ENCODE results near the gene NADK. TPM values are rescaled to one million over a fixed set of nuclear protein-coding genes. Genes with fewer than 3 reads are reported as not detected.
"Not testable (repeated sequence)": the region's sequence is repeated elsewhere in the genome, so short reads cannot be mapped to it uniquely, and the experiment has no call there.

NADK gene
- total and polyA plus RNA-seq, 5 donors = 25.5 to 42.8 (median 34.2) TPM

- Histone ChIP-seq H3K4me3 (ENCODE audit: low read length) (no peak overlapping the region), H3K27ac (ENCODE audit: low read length) (no peak overlapping the region), H3K9me3 (ENCODE audit: control insufficient read depth, low read length) (no peaks in the 10 kb centered on the region), H3K27me3 (ENCODE audit: control insufficient read depth, insufficient read depth) (no peaks in the 10 kb centered on the region), H3K4me1 (ENCODE audit: control insufficient read depth, insufficient read depth, low read length) (no peaks in the 10 kb centered on the region)
- intact Hi-C loops (cut with DNase I) = no loop called here
- no peak for ATAC-seq
- DNase-seq = peak in 1 of 3 donors; percentile 21
- WGBS = 85% methylated on average over 15 of the region's 15 CpGs
Observed at GRCh38 chr1:1755852-1756251, 22.4 kb downstream of the NADK start.

- no peaks in the 10 kb centered on the region for H3K9me3 ChIP-seq (ENCODE audit: control insufficient read depth, low read length)
- peak in 1 of 3 donors; percentile 40 for DNase-seq
- intact Hi-C loops (cut with DNase I) = no loop called here
Observed at GRCh38 chr1:1755426-1755825, 22.8 kb downstream of the NADK start.

GRCh38 chr1:1754051-1754815 lies 24.0 kb downstream of the NADK start:
- no peak for ATAC-seq
- intact Hi-C loops (cut with DNase I) = no loop called here
- 90% methylated on average over 49 of the region's 49 CpGs for WGBS

More at GRCh38 chr1:1755426-1755825, 22.8 kb downstream of the NADK start:
- no peak overlapping the region for H3K4me3 ChIP-seq (ENCODE audit: low read length)
- H3K27ac ChIP-seq (ENCODE audit: low read length) = no peak overlapping the region
- ATAC-seq = no peak
- H3K27me3 ChIP-seq (ENCODE audit: control insufficient read depth, insufficient read depth) = no peaks in the 10 kb centered on the region
- H3K4me1 ChIP-seq (ENCODE audit: control insufficient read depth, insufficient read depth, low read length) = no peaks in the 10 kb centered on the region
- WGBS = 89% methylated on average over 19 of the region's 19 CpGs

GRCh38 chr1:1753607-1754005 lies 24.7 kb downstream of the NADK start:
- DNase-seq = no peak
- peak in 1 of 2 donors; percentile 1 for ATAC-seq
- Histone ChIP-seq H3K4me1 (ENCODE audit: control insufficient read depth, insufficient read depth, low read length) (no peaks in the 10 kb centered on the region), H3K27ac (ENCODE audit: low read length) (no peak overlapping the region), H3K27me3 (ENCODE audit: control insufficient read depth, insufficient read depth) (no peaks in the 10 kb centered on the region), H3K4me3 (ENCODE audit: low read length) (no peak overlapping the region), H3K9me3 (ENCODE audit: control insufficient read depth, low read length) (no peaks in the 10 kb centered on the region)
- intact Hi-C loops (cut with DNase I) = no loop called here
- WGBS = 88% methylated on average over 16 of the region's 16 CpGs

More at GRCh38 chr1:1754051-1754815, 24.0 kb downstream of the NADK start:
- Histone ChIP-seq H3K4me1 (ENCODE audit: control insufficient read depth, insufficient read depth, low read length) (no peaks in the 10 kb centered on the region), H3K4me3 (ENCODE audit: low read length) (no peak overlapping the region), H3K27ac (ENCODE audit: low read length) (no peak overlapping the region), H3K9me3 (ENCODE audit: control insufficient read depth, low read length) (no peaks in the 10 kb centered on the region), H3K27me3 (ENCODE audit: control insufficient read depth, insufficient read depth) (no peaks in the 10 kb centered on the region)
- no peak for DNase-seq

DNA sequence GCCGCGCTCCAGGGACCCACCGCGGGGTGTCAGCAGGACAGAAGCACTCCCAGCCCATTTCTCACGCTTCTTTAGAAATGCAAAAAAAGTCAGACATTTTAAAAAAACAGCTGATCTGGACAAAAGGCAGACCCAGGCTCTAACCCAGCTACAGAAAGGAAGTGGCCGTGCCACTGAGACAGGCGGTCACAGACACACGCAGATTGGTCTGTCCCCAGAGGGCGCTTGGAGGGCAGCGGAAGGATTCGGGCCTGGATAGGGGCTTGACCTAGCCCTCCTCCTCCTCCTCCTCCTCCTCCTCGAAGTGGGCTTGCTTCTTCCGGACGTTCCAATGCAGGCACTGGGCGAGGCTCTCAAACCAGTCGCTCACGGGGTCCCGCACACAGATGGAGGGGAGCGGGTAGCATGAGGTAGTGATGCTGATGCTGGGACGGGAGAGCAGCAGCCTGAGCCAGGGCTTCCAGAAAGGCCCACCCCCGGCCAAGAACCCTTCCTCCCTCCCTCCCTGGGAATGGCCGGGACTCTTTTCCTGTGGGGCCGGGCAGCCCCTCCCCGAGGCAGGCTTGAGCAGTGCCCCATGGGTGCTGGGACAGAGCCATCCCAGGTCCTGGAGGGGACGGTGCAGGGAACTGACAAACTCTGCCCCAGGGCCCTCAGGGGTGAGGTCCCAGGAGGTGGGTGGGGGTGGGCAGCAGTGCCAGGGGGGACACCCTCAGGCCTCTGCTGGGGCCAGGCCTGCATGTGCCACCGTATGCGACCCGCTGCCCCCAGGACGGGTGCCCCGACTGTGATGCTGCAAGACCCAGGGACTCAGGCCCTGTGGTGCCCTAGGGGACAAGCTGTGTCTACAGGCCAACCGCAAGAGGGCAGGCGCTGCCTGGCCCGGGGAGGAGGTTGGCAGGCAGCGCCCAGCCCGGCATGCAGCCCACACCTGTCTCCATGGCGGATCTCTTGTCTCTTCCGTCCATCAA lies 25.3 kb downstream of the NADK start:
- Histone ChIP-seq H3K27me3 (ENCODE audit: control insufficient read depth, insufficient read depth) (no peaks in the 10 kb centered on the region), H3K9me3 (ENCODE audit: control insufficient read depth, low read length) (no peaks in the 10 kb centered on the region), H3K27ac (ENCODE audit: low read length) (no peak overlapping the region), H3K4me1 (ENCODE audit: control insufficient read depth, insufficient read depth, low read length) (no peaks in the 10 kb centered on the region), H3K4me3 (ENCODE audit: low read length) (no peak overlapping the region)
- DNase-seq (no peak), ATAC-seq (peak in 1 of 2 donors; percentile 2)
- intact Hi-C loops (cut with DNase I) = no loop called here
- 80% methylated on average over 37 of the region's 37 CpGs for WGBS

DNA sequence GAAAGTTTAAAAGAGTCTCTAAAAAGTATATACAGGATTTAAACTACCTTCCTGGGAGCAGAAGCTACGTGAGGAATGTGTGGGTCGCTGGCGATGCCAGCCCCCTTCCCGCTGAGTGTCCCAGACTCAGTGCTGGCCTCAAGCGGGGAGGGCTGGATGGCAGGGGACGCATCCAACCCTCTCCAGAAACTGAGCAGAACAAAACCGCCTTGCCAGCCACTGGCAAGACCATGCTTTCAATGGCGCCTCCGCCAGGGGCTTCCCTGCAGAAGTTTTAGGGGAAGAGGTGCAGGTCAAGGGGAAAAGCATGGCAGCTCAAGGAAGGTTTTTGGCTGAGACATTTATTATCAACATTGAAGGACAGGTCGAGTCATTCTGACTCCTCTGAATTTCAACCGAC lies 26.1 kb downstream of the NADK start:
- Histone ChIP-seq H3K27me3 (ENCODE audit: control insufficient read depth, insufficient read depth) (no peaks in the 10 kb centered on the region), H3K4me1 (ENCODE audit: control insufficient read depth, insufficient read depth, low read length) (no peaks in the 10 kb centered on the region), H3K27ac (ENCODE audit: low read length) (no peak overlapping the region), H3K9me3 (ENCODE audit: control insufficient read depth, low read length) (no peaks in the 10 kb centered on the region), H3K4me3 (ENCODE audit: low read length) (no peak overlapping the region)
- 87% methylated on average over 11 of the region's 11 CpGs for WGBS
- ATAC-seq = no peak
- no peak for DNase-seq
- intact Hi-C loops (cut with DNase I) = no loop called here

- H3K4me3 ChIP-seq (ENCODE audit: low read length); ATAC-seq; H3K27ac ChIP-seq (ENCODE audit: low read length); intact Hi-C loops (cut with DNase I); H3K4me1 ChIP-seq (ENCODE audit: control insufficient read depth, insufficient read depth, low read length); H3K27me3 ChIP-seq (ENCODE audit: control insufficient read depth, insufficient read depth); H3K9me3 ChIP-seq (ENCODE audit: control insufficient read depth, low read length): not testable (repeated sequence)
- peak in 1 of 3 donors; percentile 66 for DNase-seq
- WGBS = 90% methylated on average over 8 of the region's 9 CpGs
Observed at GRCh38 chr1:1749941-1750340, 28.3 kb downstream of the NADK start.

DNA sequence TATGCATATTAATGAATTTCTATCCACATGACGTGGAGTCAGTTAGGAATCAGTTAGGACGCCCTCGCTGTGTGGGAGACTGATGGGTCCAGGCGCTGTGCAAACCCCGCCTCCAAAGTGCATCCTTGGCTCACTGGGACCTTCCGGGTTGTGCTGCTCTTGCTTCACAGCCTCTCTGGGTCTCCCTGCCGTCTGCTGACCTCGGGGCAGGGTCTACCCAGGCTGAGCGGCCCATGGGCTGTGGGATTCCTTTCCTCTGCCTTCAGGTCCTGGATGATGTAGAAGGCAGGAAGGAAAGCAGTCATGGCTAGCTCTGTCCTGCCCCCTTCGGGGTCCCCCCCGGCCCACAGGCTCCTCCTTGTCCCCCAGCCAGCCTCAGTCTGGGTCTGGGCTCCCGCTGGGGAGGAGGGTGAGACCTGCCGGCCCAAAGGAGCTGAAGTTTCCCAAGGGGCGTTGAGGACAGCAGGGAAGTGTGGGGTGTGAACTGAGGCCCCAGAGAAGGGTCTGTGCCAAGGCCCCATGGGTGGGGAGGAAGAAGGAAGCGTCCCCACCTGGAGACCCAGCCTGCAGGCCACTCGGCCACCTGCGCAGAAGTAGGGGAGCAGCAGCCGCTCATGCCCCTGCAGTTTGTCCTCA lies 29.5 kb downstream of the NADK start:
- 71% methylated on average over 18 of the region's 18 CpGs for WGBS
- no peaks in the 10 kb centered on the region for H3K4me1 ChIP-seq (ENCODE audit: control insufficient read depth, insufficient read depth, low read length)
- intact Hi-C loops (cut with DNase I) = no loop called here

GRCh38 chr1:1746566-1746909 lies 31.7 kb downstream of the NADK start:
- H3K9me3 ChIP-seq (ENCODE audit: control insufficient read depth, low read length); DNase-seq; H3K4me1 ChIP-seq (ENCODE audit: control insufficient read depth, insufficient read depth, low read length); H3K27me3 ChIP-seq (ENCODE audit: control insufficient read depth, insufficient read depth); intact Hi-C loops (cut with DNase I): not testable (repeated sequence)
- peak; percentile 96 for ATAC-seq
- no CpG with 5 or more reads among the region's 35 CpGs for WGBS
- Histone ChIP-seq H3K27ac (ENCODE audit: low read length) (peak overlapping the region; percentile 87), H3K4me3 (ENCODE audit: low read length) (peak overlapping the region; percentile 46)

More for the DNA sequence above, 29.5 kb downstream of the NADK start:
- Histone ChIP-seq H3K27me3 (ENCODE audit: control insufficient read depth, insufficient read depth) (no peaks in the 10 kb centered on the region), H3K4me3 (ENCODE audit: low read length) (no peak overlapping the region), H3K9me3 (ENCODE audit: control insufficient read depth, low read length) (no peaks in the 10 kb centered on the region), H3K27ac (ENCODE audit: low read length) (no peak overlapping the region)
- ATAC-seq = no peak
- DNase-seq = no peak

DNA sequence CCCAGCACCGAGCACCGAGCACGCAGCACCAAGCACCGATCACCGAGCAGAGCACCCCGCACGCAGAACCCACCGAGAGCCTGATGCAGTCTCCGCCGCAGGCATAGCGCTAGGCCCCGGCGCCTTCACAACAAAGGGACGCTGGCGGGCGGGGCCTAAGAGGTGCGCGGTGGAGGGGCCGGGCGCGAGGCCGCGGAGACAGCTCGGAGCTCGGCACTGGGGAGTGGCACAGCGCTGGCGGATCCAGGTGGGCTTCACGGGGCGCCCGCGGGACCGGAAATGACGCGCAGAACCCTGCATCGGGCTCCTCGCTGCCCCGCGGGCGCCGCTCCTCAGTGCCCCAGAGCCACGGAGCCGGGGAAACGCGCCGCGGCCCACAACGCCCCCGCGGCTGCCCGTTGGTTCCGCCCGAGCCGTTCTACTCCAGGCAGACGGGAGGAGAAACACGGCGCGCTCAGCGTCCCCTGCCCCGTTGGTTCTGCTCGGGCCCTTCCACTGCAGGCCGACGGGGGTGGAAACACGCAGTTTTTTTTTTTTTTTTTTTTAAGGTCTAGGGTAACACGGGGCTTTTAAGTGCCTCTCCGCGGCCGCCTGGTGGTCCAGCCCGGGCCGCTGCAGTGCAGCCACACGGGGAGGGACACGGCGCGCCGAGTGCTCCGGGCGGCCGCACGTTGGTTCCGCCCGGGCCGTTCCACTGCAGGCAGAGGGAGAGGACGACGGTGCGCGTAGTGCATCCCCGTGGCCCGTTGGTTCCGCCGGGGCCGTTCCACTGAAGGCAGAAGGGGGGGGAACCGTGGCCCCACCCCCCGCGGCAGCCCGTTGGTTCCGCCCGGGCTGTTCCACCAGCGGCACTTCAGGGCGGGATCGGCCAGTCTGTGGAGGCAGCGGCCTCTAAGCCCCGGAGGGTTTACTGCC lies 32.4 kb downstream of the NADK start:
- under 1% methylated on average over 65 of the region's 101 CpGs for WGBS
- intact Hi-C loops (cut with DNase I) = not testable (repeated sequence)

More for the DNA sequence above, 32.4 kb downstream of the NADK start:
- not testable (repeated sequence) for H3K4me1 ChIP-seq (ENCODE audit: control insufficient read depth, insufficient read depth, low read length); H3K27me3 ChIP-seq (ENCODE audit: control insufficient read depth, insufficient read depth); H3K9me3 ChIP-seq (ENCODE audit: control insufficient read depth, low read length)
- Histone ChIP-seq H3K27ac (ENCODE audit: low read length) (peak overlapping the region; percentile 87), H3K4me3 (ENCODE audit: low read length) (peak overlapping the region; percentile 46)
- ATAC-seq = peak; percentile 94 to 96
- peak; percentile 88 to 95 (median 92) for DNase-seq

All from right cardiac atrium (tissue), 5 donors.